ENCODE results near the gene CASKIN1. TPM values are rescaled to one million over a fixed set of nuclear protein-coding genes. Genes with fewer than 3 reads are reported as not detected.

Gene CASKIN1
- polyA plus RNA-seq, 2 of the 4 experiments (the other 2 are of a cell fraction), result 0.27 to 0.87 TPM

GRCh38 chr16:2187212-2187611 is 9.2 kb downstream of the CASKIN1 start:
- Histone ChIP-seq H3K27ac (no peak overlapping the region), H3K4me1 (no peaks in the 10 kb centered on the region), H3K4me2 (no peak overlapping the region), H3K4me3 (no peak overlapping the region), H3K9me3 (no peaks in the 10 kb centered on the region)
- CTCF ChIA-PET, result interaction anchor here (0.6 kb wide), 1 partner anchor 262 kb away, joined by 4 read pairs; no protein-coding TSS in a partner anchor
- FAIRE-seq (no peak), ATAC-seq (no peak), DNase-seq (ENCODE audit: low read depth in 1 of 2, low spot score in 1 of 2) (no peak)
- TF ChIP-seq, protein P1, sequence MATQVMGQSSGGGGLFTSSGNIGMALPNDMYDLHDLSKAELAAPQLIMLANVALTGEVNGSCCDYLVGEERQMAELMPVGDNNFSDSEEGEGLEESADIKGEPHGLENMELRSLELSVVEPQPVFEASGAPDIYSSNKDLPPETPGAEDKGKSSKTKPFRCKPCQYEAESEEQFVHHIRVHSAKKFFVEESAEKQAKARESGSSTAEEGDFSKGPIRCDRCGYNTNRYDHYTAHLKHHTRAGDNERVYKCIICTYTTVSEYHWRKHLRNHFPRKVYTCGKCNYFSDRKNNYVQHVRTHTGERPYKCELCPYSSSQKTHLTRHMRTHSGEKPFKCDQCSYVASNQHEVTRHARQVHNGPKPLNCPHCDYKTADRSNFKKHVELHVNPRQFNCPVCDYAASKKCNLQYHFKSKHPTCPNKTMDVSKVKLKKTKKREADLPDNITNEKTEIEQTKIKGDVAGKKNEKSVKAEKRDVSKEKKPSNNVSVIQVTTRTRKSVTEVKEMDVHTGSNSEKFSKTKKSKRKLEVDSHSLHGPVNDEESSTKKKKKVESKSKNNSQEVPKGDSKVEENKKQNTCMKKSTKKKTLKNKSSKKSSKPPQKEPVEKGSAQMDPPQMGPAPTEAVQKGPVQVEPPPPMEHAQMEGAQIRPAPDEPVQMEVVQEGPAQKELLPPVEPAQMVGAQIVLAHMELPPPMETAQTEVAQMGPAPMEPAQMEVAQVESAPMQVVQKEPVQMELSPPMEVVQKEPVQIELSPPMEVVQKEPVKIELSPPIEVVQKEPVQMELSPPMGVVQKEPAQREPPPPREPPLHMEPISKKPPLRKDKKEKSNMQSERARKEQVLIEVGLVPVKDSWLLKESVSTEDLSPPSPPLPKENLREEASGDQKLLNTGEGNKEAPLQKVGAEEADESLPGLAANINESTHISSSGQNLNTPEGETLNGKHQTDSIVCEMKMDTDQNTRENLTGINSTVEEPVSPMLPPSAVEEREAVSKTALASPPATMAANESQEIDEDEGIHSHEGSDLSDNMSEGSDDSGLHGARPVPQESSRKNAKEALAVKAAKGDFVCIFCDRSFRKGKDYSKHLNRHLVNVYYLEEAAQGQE (IDR thresholded peaks at IDR 0.05), result no peak
- no peak for TF ChIP-seq HOXB13 (CRISPR knock-in tag; IDR thresholded peaks at IDR 0.05; ENCODE audit: low read depth)
- no peak for TF ChIP-seq FOSL2 (IDR thresholded peaks at IDR 0.05)
- TF ChIP-seq FOSL2 (CRISPR knock-in tag; IDR thresholded peaks at IDR 0.05), result no peak
- no peak for TF ChIP-seq MYC (IDR thresholded peaks at IDR 0.05; ENCODE audit: borderline replicate concordance, low read length)
- no peak for TF ChIP-seq NR3C1 (IDR thresholded peaks at IDR 0.05)
- TF ChIP-seq ZFP36 (IDR thresholded peaks at IDR 0.05; ENCODE audit: borderline replicate concordance, partially characterized antibody), result no peak
- TF ChIP-seq FOXS1 (CRISPR knock-in tag; IDR thresholded peaks at IDR 0.05), result no peak
- no peak for TF ChIP-seq GATA3 (IDR thresholded peaks at IDR 0.05; ENCODE audit: borderline replicate concordance)
- POLR2A ChIA-PET, result interaction anchor here (1.0 kb wide), 1 partner anchor 32 kb away, joined by 3 read pairs; the partner anchor contains the start of gene TRAF7
- 88% methylated on average over 16 of the region's 17 CpGs for WGBS (ENCODE audit: missing lambda C conversion rate)

- no peak for DNase-seq (ENCODE audit: low read depth in 1 of 2, low spot score in 1 of 2)
- ChIA-PET CTCF (interaction anchor here (2.7 kb wide), 1 partner anchor 8 kb away, joined by 19 read pairs; no protein-coding TSS in a partner anchor), POLR2A (no interaction called here)
- H3K27ac ChIP-seq, result no peak overlapping the region
- FAIRE-seq, result no peak
- H3K4me1 ChIP-seq, result no peaks in the 10 kb centered on the region
- no peak for TF ChIP-seq CEBPB (IDR thresholded peaks at IDR 0.05)
- TF ChIP-seq SREBF2 (IDR thresholded peaks at IDR 0.05), result no peak
- TF ChIP-seq POLR2A (IDR thresholded peaks at IDR 0.05; ENCODE audit: low read length), result no peak
- 90% methylated on average over 7 of the region's 20 CpGs for WGBS (ENCODE audit: missing lambda C conversion rate)
- no peak overlapping the region for H3K4me2 ChIP-seq
- no peak for ATAC-seq
- H3K4me3 ChIP-seq, result no peak overlapping the region
- H3K9me3 ChIP-seq, result no peaks in the 10 kb centered on the region
These were observed 9.9 kb downstream of the CASKIN1 start for GRCh38 chr16:2186505-2186904.

- FAIRE-seq (no peak), DNase-seq (ENCODE audit: low read depth in 1 of 2, low spot score in 1 of 2) (no peak), ATAC-seq (no peak)
- H3K4me1 ChIP-seq, result no peaks in the 10 kb centered on the region
- H3K4me2 ChIP-seq, result no peak overlapping the region
- WGBS (ENCODE audit: missing lambda C conversion rate), result 83% methylated on average over 13 of the region's 13 CpGs
- no peak for TF ChIP-seq NPAS2 (CRISPR knock-in tag; IDR thresholded peaks at IDR 0.05; ENCODE audit: borderline replicate concordance)
- no peak for TF ChIP-seq JUNB (IDR thresholded peaks at IDR 0.05)
- TF ChIP-seq BHLHE40 (IDR thresholded peaks at IDR 0.05; ENCODE audit: low read depth, low read length), result no peak
- no peak for TF ChIP-seq ESRRA (IDR thresholded peaks at IDR 0.05; ENCODE audit: borderline replicate concordance, low read length)
- no peak for TF ChIP-seq RCOR1 (IDR thresholded peaks at IDR 0.05; ENCODE audit: low read depth, low read length)
- no peak for TF ChIP-seq TP53 (CRISPR knock-in tag; IDR thresholded peaks at IDR 0.05)
- TF ChIP-seq, protein P2, sequence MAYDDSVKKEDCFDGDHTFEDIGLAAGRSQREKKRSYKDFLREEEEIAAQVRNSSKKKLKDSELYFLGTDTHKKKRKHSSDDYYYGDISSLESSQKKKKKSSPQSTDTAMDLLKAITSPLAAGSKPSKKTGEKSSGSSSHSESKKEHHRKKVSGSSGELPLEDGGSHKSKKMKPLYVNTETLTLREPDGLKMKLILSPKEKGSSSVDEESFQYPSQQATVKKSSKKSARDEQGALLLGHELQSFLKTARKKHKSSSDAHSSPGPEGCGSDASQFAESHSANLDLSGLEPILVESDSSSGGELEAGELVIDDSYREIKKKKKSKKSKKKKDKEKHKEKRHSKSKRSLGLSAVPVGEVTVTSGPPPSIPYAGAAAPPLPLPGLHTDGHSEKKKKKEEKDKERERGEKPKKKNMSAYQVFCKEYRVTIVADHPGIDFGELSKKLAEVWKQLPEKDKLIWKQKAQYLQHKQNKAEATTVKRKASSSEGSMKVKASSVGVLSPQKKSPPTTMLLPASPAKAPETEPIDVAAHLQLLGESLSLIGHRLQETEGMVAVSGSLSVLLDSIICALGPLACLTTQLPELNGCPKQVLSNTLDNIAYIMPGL (CRISPR knock-in tag; IDR thresholded peaks at IDR 0.05; ENCODE audit: borderline replicate concordance), result no peak
- no peak for TF ChIP-seq HOXA7 (CRISPR knock-in tag; IDR thresholded peaks at IDR 0.05)
- TF ChIP-seq ZFP36 (IDR thresholded peaks at IDR 0.05; ENCODE audit: borderline replicate concordance, partially characterized antibody), result no peak
- no peak for TF ChIP-seq POLR2AphosphoS2 (conservative IDR thresholded peaks at IDR 0.05; ENCODE audit: low read length)
- H3K4me3 ChIP-seq, result no peak overlapping the region
- POLR2A ChIA-PET, result no interaction called here
- H3K9me3 ChIP-seq, result no peaks in the 10 kb centered on the region
- no peak overlapping the region for H3K27ac ChIP-seq
- CTCF ChIA-PET, result interaction anchor here (2.7 kb wide), 1 partner anchor 9 kb away, joined by 19 read pairs; no protein-coding TSS in a partner anchor
These were observed 10.3 kb downstream of the CASKIN1 start for GRCh38 chr16:2186064-2186463.
